ENCODE measurements around the gene NBDY. TPM values are rescaled to one million over a fixed set of nuclear protein-coding genes. Genes with fewer than 3 reads are reported as not detected.
"Not testable (repeated sequence)": the region's sequence is repeated elsewhere in the genome, so short reads cannot be mapped to it uniquely, and the experiment has no call there.

Gene NBDY
- total and polyA plus RNA-seq, 2 of the 4 experiments (the other 2 are of a cell fraction), result 3.2 to 61.5 TPM

- intact Hi-C loops (cut with micrococcal nuclease); H2BK15ac ChIP-seq (ENCODE audit: low read depth, low read length); H3K9ac ChIP-seq (ENCODE audit: low read depth, low read length); POLR2A ChIA-PET (ENCODE audit: unreplicated experiment); H3K23ac ChIP-seq (ENCODE audit: low read depth, low read length); H3K4ac ChIP-seq (ENCODE audit: low read depth, low read length); H3K18ac ChIP-seq (ENCODE audit: low read depth, low read length); H4K8ac ChIP-seq (ENCODE audit: low read depth in 2 of 2, low read length in 2 of 2); H3K56ac ChIP-seq (ENCODE audit: extremely low read depth, insufficient read depth, low read length); H3K14ac ChIP-seq (replicated peaks; ENCODE audit: low read depth, low read length); H4K5ac ChIP-seq (ENCODE audit: low read depth, low read length); BruUV-seq (replicated peaks); dilution Hi-C loops (cut with HindIII; ENCODE audit: low sequenced_read_pairs, unreplicated experiment); H2BK120ac ChIP-seq (ENCODE audit: low read depth, low read length); H3K4me1 ChIP-seq (ENCODE audit: control insufficient read depth, insufficient read depth, low read length); H3K36me3 ChIP-seq (ENCODE audit: control insufficient read depth, insufficient read depth, low read length); H3K9me1 ChIP-seq (ENCODE audit: insufficient read depth, low read length); H2AK5ac ChIP-seq (ENCODE audit: low read depth, low read length); H3K79me1 ChIP-seq (ENCODE audit: low read depth in 1 of 2, low read length in 2 of 2); H3K27ac ChIP-seq (ENCODE audit: insufficient read depth, low read length); H3K27me3 ChIP-seq (ENCODE audit: control insufficient read depth, insufficient read depth, low read length); DNase-seq; CTCF ChIA-PET; H3K9me3 ChIP-seq (ENCODE audit: control insufficient read depth, insufficient read depth, low read length); H4K91ac ChIP-seq (ENCODE audit: insufficient read depth, low read depth, low read length); H4K20me1 ChIP-seq (ENCODE audit: insufficient read depth, low read length); H2BK20ac ChIP-seq (ENCODE audit: low read depth, low read length); in situ Hi-C loops (cut with MboI; ENCODE audit: low sequenced_read_pairs): not testable (repeated sequence)
- peak; percentile 60 for ATAC-seq (ENCODE audit: low read depth)
- peak overlapping the region; percentile 55 for H2AK9ac ChIP-seq (replicated peaks; ENCODE audit: low read depth, low read length, poor library complexity)
- peak overlapping the region; percentile 81 for H2AFZ ChIP-seq (replicated peaks; ENCODE audit: low read length, poor library complexity)
- WGBS, 2 experiments (ENCODE audit: extremely low coverage in 2 of 2, insufficient read length in 1 of 2), result no CpG with 5 or more reads among the region's 45 CpGs
- peak overlapping the region; percentile 59 for H3K4me3 ChIP-seq (ENCODE audit: insufficient read depth, low read depth, low read length)
- H2BK5ac ChIP-seq (ENCODE audit: low read depth, low read length, poor library complexity, severe bottlenecking), result peak overlapping the region; percentile 32
- peak overlapping the region; percentile 82 for H3K4me2 ChIP-seq (ENCODE audit: low read depth, low read length)
Observed at GRCh38 chrX:56767348-56768119, 38.5 kb downstream of the NBDY start.

GRCh38 chrX:56768120-56768660, 39.1 kb downstream of the NBDY start:
- peak; percentile 64 for ATAC-seq (ENCODE audit: low read depth)
- H2BK15ac ChIP-seq (ENCODE audit: low read depth, low read length); H3K79me1 ChIP-seq (ENCODE audit: low read depth in 1 of 2, low read length in 2 of 2); dilution Hi-C loops (cut with HindIII; ENCODE audit: low sequenced_read_pairs, unreplicated experiment); H3K4me2 ChIP-seq (ENCODE audit: low read depth, low read length); H3K27ac ChIP-seq (ENCODE audit: insufficient read depth, low read length); H3K56ac ChIP-seq (ENCODE audit: extremely low read depth, insufficient read depth, low read length); H4K5ac ChIP-seq (ENCODE audit: low read depth, low read length); BruUV-seq (replicated peaks); H2AK9ac ChIP-seq (replicated peaks; ENCODE audit: low read depth, low read length, poor library complexity); H2BK120ac ChIP-seq (ENCODE audit: low read depth, low read length); DNase-seq; H4K8ac ChIP-seq (ENCODE audit: low read depth in 2 of 2, low read length in 2 of 2); H2BK5ac ChIP-seq (ENCODE audit: low read depth, low read length, poor library complexity, severe bottlenecking); H4K91ac ChIP-seq (ENCODE audit: insufficient read depth, low read depth, low read length); H3K9ac ChIP-seq (ENCODE audit: low read depth, low read length); H3K9me1 ChIP-seq (ENCODE audit: insufficient read depth, low read length); H2AK5ac ChIP-seq (ENCODE audit: low read depth, low read length); in situ Hi-C loops (cut with MboI; ENCODE audit: low sequenced_read_pairs); H3K27me3 ChIP-seq (ENCODE audit: control insufficient read depth, insufficient read depth, low read length); H2AFZ ChIP-seq (replicated peaks; ENCODE audit: low read length, poor library complexity); H3K4me1 ChIP-seq (ENCODE audit: control insufficient read depth, insufficient read depth, low read length); H3K4ac ChIP-seq (ENCODE audit: low read depth, low read length); H2BK20ac ChIP-seq (ENCODE audit: low read depth, low read length); H3K14ac ChIP-seq (replicated peaks; ENCODE audit: low read depth, low read length); H3K23ac ChIP-seq (ENCODE audit: low read depth, low read length); H3K9me3 ChIP-seq (ENCODE audit: control insufficient read depth, insufficient read depth, low read length); POLR2A ChIA-PET (ENCODE audit: unreplicated experiment); H3K18ac ChIP-seq (ENCODE audit: low read depth, low read length); H3K36me3 ChIP-seq (ENCODE audit: control insufficient read depth, insufficient read depth, low read length); intact Hi-C loops (cut with micrococcal nuclease); H4K20me1 ChIP-seq (ENCODE audit: insufficient read depth, low read length); CTCF ChIA-PET; H3K4me3 ChIP-seq (ENCODE audit: insufficient read depth, low read depth, low read length): not testable (repeated sequence)
- no CpG with 5 or more reads among the region's 24 CpGs for WGBS, 2 experiments (ENCODE audit: extremely low coverage in 2 of 2, insufficient read length in 1 of 2)

Data from IMR-90 (cell line).